Measurements from ENCODE around the gene ZNF385D.
"Not testable (repeated sequence)": the region's sequence is repeated elsewhere in the genome, so short reads cannot be mapped to it uniquely, and the experiment has no call there.

ZNF385D gene

GRCh38 chr3:21505711-21506460 is 245.1 kb downstream of the ZNF385D start:
- peak; percentile 47 for DNase-seq

- DNase-seq: no peak
These were observed 248.4 kb downstream of the ZNF385D start for GRCh38 chr3:21502656-21503055.

GRCh38 chr3:21500834-21501233 is 250.2 kb downstream of the ZNF385D start:
- no peak for DNase-seq

- DNase-seq: not testable (repeated sequence)
These were observed 260.3 kb downstream of the ZNF385D start for GRCh38 chr3:21490671-21491070.

- DNase-seq: no peak
These were observed 263.5 kb downstream of the ZNF385D start for GRCh38 chr3:21487520-21487919.

GRCh38 chr3:21486024-21486935 is 264.7 kb downstream of the ZNF385D start:
- DNase-seq: not testable (repeated sequence)

- peak; percentile 65 for DNase-seq
These were observed 266.2 kb downstream of the ZNF385D start for GRCh38 chr3:21484828-21485144.

- peak; percentile 89 for DNase-seq
These were observed 266.8 kb downstream of the ZNF385D start for GRCh38 chr3:21484057-21484827.

GRCh38 chr3:21481991-21482390 is 269.0 kb downstream of the ZNF385D start:
- DNase-seq: no peak

- DNase-seq: no peak
These were observed 273.3 kb downstream of the ZNF385D start for GRCh38 chr3:21477541-21478288.

- no peak for DNase-seq
These were observed 284.5 kb downstream of the ZNF385D start for GRCh38 chr3:21466476-21466875.

GRCh38 chr3:21464746-21465145 is 286.3 kb downstream of the ZNF385D start:
- peak; percentile 8 for DNase-seq

GRCh38 chr3:21463319-21463718 is 287.7 kb downstream of the ZNF385D start:
- DNase-seq: no peak

GRCh38 chr3:21462141-21462540 is 288.9 kb downstream of the ZNF385D start:
- DNase-seq: no peak

- DNase-seq: no peak
These were observed 293.9 kb downstream of the ZNF385D start for GRCh38 chr3:21457084-21457483.

GRCh38 chr3:21449738-21450137 is 301.3 kb downstream of the ZNF385D start:
- no peak for DNase-seq

- DNase-seq: no peak
These were observed 303.4 kb downstream of the ZNF385D start for GRCh38 chr3:21447476-21448151.

- DNase-seq: no peak
These were observed 304.0 kb downstream of the ZNF385D start for GRCh38 chr3:21446945-21447475.

- no peak for DNase-seq
These were observed 305.0 kb downstream of the ZNF385D start for GRCh38 chr3:21446027-21446426.

GRCh38 chr3:21441821-21442220 is 309.2 kb downstream of the ZNF385D start:
- DNase-seq: no peak

- no peak for DNase-seq
These were observed 314.2 kb downstream of the ZNF385D start for GRCh38 chr3:21436835-21437234.

- DNase-seq: no peak
These were observed 315.1 kb downstream of the ZNF385D start for GRCh38 chr3:21435871-21436270.
